Measurements from ENCODE around the gene BAHD1.
A peak's percentile ranks its signal among the peaks of the same experiment; 100 is the strongest.

BAHD1 gene

DNA sequence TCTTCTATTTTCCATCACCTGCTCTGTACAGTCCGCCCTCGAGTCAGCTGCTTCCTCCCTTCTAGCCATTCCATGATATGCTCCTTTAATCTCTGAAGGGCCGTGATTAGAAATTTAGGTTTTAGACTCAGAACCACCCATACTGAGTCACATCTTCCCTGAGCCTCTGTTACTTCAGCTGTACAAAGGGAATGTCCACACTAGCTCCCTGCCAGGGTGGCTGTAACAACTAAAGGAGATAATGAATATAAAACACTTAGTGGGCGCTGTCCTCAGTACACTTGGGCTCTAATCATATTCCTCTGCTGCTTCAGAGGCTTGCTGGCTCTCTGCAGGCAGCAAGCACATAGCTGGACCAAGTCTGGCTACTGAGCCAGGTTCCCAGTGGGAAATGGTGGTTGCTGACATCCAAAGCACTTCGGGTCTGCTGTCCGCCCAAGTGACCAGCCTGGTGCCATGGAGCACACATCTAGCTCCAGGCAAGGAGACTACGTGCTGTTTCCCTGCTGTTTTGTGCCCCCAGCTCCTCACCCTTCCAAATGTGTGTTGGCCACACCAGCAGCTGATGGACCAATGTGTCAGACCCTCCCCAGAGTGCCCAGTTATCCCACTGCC is 29.1 kb downstream of the BAHD1 start:
- peak overlapping the region; percentile 76 for H3K4me3 Mint-ChIP-seq
- no peaks in the 10 kb centered on the region for H3K27me3 Mint-ChIP-seq (ENCODE audit: low read depth, poor library complexity)
- TF ChIP-seq, protein P1, sequence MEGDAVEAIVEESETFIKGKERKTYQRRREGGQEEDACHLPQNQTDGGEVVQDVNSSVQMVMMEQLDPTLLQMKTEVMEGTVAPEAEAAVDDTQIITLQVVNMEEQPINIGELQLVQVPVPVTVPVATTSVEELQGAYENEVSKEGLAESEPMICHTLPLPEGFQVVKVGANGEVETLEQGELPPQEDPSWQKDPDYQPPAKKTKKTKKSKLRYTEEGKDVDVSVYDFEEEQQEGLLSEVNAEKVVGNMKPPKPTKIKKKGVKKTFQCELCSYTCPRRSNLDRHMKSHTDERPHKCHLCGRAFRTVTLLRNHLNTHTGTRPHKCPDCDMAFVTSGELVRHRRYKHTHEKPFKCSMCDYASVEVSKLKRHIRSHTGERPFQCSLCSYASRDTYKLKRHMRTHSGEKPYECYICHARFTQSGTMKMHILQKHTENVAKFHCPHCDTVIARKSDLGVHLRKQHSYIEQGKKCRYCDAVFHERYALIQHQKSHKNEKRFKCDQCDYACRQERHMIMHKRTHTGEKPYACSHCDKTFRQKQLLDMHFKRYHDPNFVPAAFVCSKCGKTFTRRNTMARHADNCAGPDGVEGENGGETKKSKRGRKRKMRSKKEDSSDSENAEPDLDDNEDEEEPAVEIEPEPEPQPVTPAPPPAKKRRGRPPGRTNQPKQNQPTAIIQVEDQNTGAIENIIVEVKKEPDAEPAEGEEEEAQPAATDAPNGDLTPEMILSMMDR (IDR thresholded peaks at IDR 0.05): no peak
- H3K36me3 Mint-ChIP-seq (ENCODE audit: low read depth): peaks cover 5% of the 10 kb centered on the region
- no peak for DNase-seq
- H3K4me1 Mint-ChIP-seq: peaks cover 43% of the 10 kb centered on the region
- peak overlapping the region; percentile 97 for H3K27ac Mint-ChIP-seq
- no peaks in the 10 kb centered on the region for H3K9me3 Mint-ChIP-seq

DNA sequence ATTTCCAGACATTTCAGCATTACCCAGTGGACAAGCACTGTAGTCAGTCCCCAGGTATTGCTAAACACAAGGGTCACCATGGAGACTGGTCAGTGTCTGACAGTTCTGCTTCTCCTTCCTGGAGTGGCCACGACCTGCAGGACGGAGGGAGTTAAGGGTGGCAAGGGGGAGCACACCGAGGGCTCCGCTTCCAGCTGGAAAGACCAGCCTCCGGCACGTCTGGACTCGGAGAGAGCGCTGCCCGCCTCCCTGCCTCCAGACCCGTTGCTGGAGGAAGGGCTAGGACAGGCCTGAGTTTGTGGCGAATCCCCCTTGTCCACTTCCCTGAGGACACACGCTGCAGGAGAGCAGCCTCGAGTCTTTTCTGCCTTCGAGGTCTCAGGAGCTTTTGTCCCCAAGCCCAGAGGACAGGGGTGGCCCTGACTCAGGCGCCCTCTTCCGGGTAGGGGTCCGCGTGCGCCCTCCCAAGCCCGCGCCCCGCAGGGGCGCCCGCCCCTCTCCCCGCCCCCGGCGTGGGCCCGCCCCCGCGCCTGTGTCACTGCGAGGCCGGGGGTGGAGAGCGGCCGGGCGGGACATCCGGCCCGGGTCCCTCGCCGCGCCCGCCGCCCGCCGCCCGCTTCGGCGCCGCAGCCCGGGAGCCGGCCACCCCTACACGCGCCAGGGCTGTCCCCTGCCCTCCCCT is 29.8 kb downstream of the BAHD1 start, which contains the start of gene CHST14:
Gene CHST14, plus strand, starts transcription at position 562 of the 682 bp plus-strand sequence. CDS start 230 bp downstream, outside the sequence.
- Mint-ChIP-seq H3K27ac (peak within 1 kb of the TSS; percentile 97), H3K4me1 (peaks cover 50% of the 10 kb centered on the region)
- peak; percentile 79 for DNase-seq

DNA sequence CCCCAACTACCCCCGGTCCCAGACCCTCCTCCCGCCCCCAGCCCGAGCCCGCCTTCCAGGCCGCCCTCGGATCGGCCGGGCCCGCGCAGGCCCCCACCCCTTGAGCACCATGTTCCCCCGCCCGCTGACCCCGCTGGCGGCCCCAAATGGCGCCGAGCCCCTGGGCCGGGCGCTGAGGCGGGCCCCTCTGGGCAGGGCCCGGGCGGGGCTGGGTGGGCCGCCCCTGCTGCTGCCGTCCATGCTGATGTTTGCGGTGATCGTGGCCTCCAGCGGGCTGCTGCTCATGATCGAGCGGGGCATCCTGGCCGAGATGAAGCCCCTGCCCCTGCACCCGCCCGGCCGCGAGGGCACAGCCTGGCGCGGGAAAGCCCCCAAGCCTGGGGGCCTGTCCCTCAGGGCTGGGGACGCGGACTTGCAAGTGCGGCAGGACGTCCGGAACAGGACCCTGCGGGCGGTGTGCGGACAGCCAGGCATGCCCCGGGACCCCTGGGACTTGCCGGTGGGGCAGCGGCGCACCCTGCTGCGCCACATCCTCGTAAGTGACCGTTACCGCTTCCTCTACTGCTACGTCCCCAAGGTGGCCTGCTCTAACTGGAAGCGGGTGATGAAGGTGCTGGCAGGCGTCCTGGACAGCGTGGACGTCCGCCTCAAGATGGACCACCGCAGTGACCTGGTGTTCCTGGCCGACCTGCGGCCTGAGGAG is 30.5 kb downstream of the BAHD1 start:
- H3K4me1 Mint-ChIP-seq: peaks cover 57% of the 10 kb centered on the region
- no peaks in the 10 kb centered on the region for H3K27me3 Mint-ChIP-seq (ENCODE audit: low read depth, poor library complexity)
- peak; percentile 27 for DNase-seq
- H3K36me3 Mint-ChIP-seq (ENCODE audit: low read depth): no peaks in the 10 kb centered on the region
- TF ChIP-seq, protein P1 (IDR thresholded peaks at IDR 0.05): no peak
- H3K9me3 Mint-ChIP-seq: no peaks in the 10 kb centered on the region
- H3K4me3 Mint-ChIP-seq: peak overlapping the region; percentile 87
- no peak overlapping the region for H3K27ac Mint-ChIP-seq

More for the DNA sequence above, 29.8 kb downstream of the BAHD1 start, which contains the start of gene CHST14:
- TF ChIP-seq, protein P1 (IDR thresholded peaks at IDR 0.05): no peak
- H3K36me3 Mint-ChIP-seq (ENCODE audit: low read depth): peaks cover 1% of the 10 kb centered on the region
- H3K27me3 Mint-ChIP-seq (ENCODE audit: low read depth, poor library complexity): no peaks in the 10 kb centered on the region
- H3K4me3 Mint-ChIP-seq: peak within 1 kb of the TSS; percentile 87
- no peaks in the 10 kb centered on the region for H3K9me3 Mint-ChIP-seq

DNA sequence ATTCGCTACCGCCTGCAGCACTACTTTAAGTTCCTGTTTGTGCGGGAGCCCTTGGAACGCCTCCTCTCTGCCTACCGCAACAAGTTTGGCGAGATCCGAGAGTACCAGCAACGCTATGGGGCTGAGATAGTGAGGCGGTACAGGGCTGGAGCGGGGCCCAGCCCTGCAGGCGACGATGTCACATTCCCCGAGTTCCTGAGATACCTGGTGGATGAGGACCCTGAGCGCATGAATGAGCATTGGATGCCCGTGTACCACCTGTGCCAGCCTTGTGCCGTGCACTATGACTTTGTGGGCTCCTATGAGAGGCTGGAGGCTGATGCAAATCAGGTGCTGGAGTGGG is 31.0 kb downstream of the BAHD1 start:
- Mint-ChIP-seq H3K36me3 (ENCODE audit: low read depth) (no peaks in the 10 kb centered on the region), H3K27ac (no peak overlapping the region), H3K4me3 (peak overlapping the region; percentile 87), H3K27me3 (ENCODE audit: low read depth, poor library complexity) (no peaks in the 10 kb centered on the region), H3K4me1 (peaks cover 59% of the 10 kb centered on the region), H3K9me3 (no peaks in the 10 kb centered on the region)
- TF ChIP-seq, protein P1 (IDR thresholded peaks at IDR 0.05): no peak
- DNase-seq: no peak

DNA sequence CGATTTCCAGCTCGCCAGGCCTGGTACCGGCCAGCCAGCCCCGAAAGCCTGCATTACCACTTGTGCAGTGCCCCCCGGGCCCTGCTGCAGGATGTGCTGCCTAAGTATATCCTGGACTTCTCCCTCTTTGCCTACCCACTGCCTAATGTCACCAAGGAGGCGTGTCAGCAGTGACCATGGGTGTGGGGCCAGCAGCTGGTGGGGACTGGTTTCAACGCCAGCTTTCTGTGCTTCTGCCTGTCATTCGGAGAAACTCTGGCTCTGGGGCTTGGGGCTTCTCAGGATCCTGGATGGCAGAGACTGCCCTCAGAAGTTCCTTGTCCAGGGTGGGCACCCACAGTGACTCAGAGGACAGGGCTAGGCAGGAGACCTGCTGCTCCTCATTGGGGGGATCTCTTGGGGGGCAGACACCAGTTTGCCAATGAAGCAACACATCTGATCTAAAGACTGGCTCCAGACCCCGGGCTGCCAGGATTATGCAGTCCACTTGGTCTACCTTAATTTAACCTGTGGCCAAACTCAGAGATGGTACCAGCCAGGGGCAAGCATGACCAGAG is 31.5 kb downstream of the BAHD1 start:
- H3K27ac Mint-ChIP-seq: no peak overlapping the region
- DNase-seq: no peak
- H3K4me1 Mint-ChIP-seq: peaks cover 63% of the 10 kb centered on the region
- TF ChIP-seq, protein P1 (IDR thresholded peaks at IDR 0.05): no peak
- H3K9me3 Mint-ChIP-seq: no peaks in the 10 kb centered on the region
- no peaks in the 10 kb centered on the region for H3K27me3 Mint-ChIP-seq (ENCODE audit: low read depth, poor library complexity)
- no peaks in the 10 kb centered on the region for H3K36me3 Mint-ChIP-seq (ENCODE audit: low read depth)
- H3K4me3 Mint-ChIP-seq: peak overlapping the region; percentile 87
